Mucosa of descending colon (tissue), 3 donors: Measurements from ENCODE around the gene MFSD11. TPM values are rescaled to one million over a fixed set of nuclear protein-coding genes. Genes with fewer than 3 reads are reported as not detected.
"Not testable (repeated sequence)": the region's sequence is repeated elsewhere in the genome, so short reads cannot be mapped to it uniquely, and the experiment has no call there.

Source experiments
- ATAC-seq: fragments of 200-7000 bp; cut with Tn5 transposase; one replicate; pipeline ENCODE4 v1.9.1; 2020; ENCODE audit warnings: mild to moderate bottlenecking, moderate library complexity
- DNase-seq, 3 donors: peaks; one replicate each; pipeline ENCODE4 v3.0.0-alpha.2; 2020
- H3K36me3 ChIP-seq: fragments of 200-600 bp; one replicate; pipeline ENCODE4 v1.8.0; 2021; ENCODE audit warnings: low read depth, mild to moderate bottlenecking
- H3K4me1 ChIP-seq: fragments of 200-600 bp; one replicate; pipeline ENCODE4 v1.8.0; 2021; ENCODE audit warnings: low read depth, mild to moderate bottlenecking
- H3K4me3 ChIP-seq: fragments of 200-600 bp; one replicate; pipeline ENCODE4 v1.8.0; 2021; ENCODE audit warnings: mild to moderate bottlenecking
- H3K9me3 ChIP-seq: fragments of 200-600 bp; one replicate; pipeline ENCODE4 v1.8.0; 2021; ENCODE audit warnings: mild to moderate bottlenecking
- CTCF ChIP-seq: fragments of 200-600 bp; IDR thresholded peaks from one replicate; pipeline ENCODE4 v1.8.0; 2022; ENCODE audit warnings: antibody characterized with exemption, mild to moderate bottlenecking
- intact Hi-C, 2 donors: fragments of 100-400 bp; cut with DNase I in 1 of 2; cut with micrococcal nuclease in 1 of 2; formaldehyde crosslinking; loops; one replicate each; pipeline versions ENCODE4 v1.11.0 to v1.11.1; 2022; cut with DNase I, micrococcal nuclease
- total RNA-seq, 3 donors: library from RNA; stranded (reverse); fragmentation: NEBNext Ultra II Directional in 2 of 3; extraction: Animal tissue kit (Norgen Biotek cat#: 25700) in 2 of 3; gene quantifications; one replicate each; pipeline versions ENCODE4 v1.2.1 to v1.2.4, GENCODE V29; 2021 to 2023
- donor health status: DM: no; HTN: no; CAD: no; lungs with moderate emphysema.
- donor health status: DM: no; HTN: no; CAD: no.
- donor health status: DM: no; HTN: yes; CAD: no.

MFSD11 gene
- total RNA-seq, 3 donors from 2014 or later: 31.2 to 38.2 (median 33.2) TPM

- ATAC-seq: no peak
- intact Hi-C loops: no loop called here
These were observed 31.1 kb upstream of the MFSD11 start for GRCh38 chr17:76706817-76707216.

GRCh38 chr17:76707985-76708807 lies 29.7 kb upstream of the MFSD11 start:
- Histone ChIP-seq H3K4me1 (no peaks in the 10 kb centered on the region), H3K36me3 (no peaks in the 10 kb centered on the region), H3K4me3 (no peak overlapping the region), H3K9me3 (no peaks in the 10 kb centered on the region)
- DNase-seq: no peak
- no peak for TF ChIP-seq CTCF
- intact Hi-C loops: no loop called here
- no peak for ATAC-seq

More at GRCh38 chr17:76706817-76707216, 31.1 kb upstream of the MFSD11 start:
- DNase-seq: no peak
- Histone ChIP-seq H3K4me1 (no peaks in the 10 kb centered on the region), H3K9me3 (no peaks in the 10 kb centered on the region), H3K4me3 (no peak overlapping the region), H3K36me3 (no peaks in the 10 kb centered on the region)
- TF ChIP-seq CTCF: no peak

- no peak for TF ChIP-seq CTCF
- H3K4me3 ChIP-seq: no peak overlapping the region
These were observed 28.6 kb upstream of the MFSD11 start for GRCh38 chr17:76709077-76709950.

GRCh38 chr17:76709951-76710862 lies 27.7 kb upstream of the MFSD11 start:
- H3K36me3 ChIP-seq, H3K4me1 ChIP-seq, intact Hi-C loops, DNase-seq, H3K9me3 ChIP-seq: not testable (repeated sequence)
- ATAC-seq: peak; percentile 27
- peak overlapping the region; percentile 19 for H3K4me3 ChIP-seq

More at GRCh38 chr17:76709077-76709950, 28.6 kb upstream of the MFSD11 start:
- Histone ChIP-seq H3K36me3 (no peaks in the 10 kb centered on the region), H3K9me3 (no peaks in the 10 kb centered on the region), H3K4me1 (no peaks in the 10 kb centered on the region)
- ATAC-seq (peak; percentile 47), DNase-seq (peak; percentile 66 to 80 (median 73))
- intact Hi-C loops: no loop called here

- Histone ChIP-seq H3K4me3 (peak within 1 kb of the TSS; percentile 19), H3K4me1 (no peaks in the 10 kb centered on the region), H3K36me3 (no peaks in the 10 kb centered on the region), H3K9me3 (no peaks in the 10 kb centered on the region)
- DNase-seq (peak; percentile 65 to 78 (median 74)), ATAC-seq (peak; percentile 80)
- intact Hi-C loops: no loop called here
- no peak for TF ChIP-seq CTCF
These were observed 26.9 kb upstream of the MFSD11 start, which contains the start of gene MXRA7 for GRCh38 chr17:76710863-76711611. MXRA7 (minus strand) TSS chr17:76710965; CDS start chr17:76710946, 19 bp downstream.

- H3K4me3 ChIP-seq, intact Hi-C loops, ATAC-seq, H3K9me3 ChIP-seq, H3K4me1 ChIP-seq, DNase-seq, H3K36me3 ChIP-seq: not testable (repeated sequence)
These were observed 25.6 kb upstream of the MFSD11 start for GRCh38 chr17:76712321-76712720.
